ENCODE data around the gene NR1I3.

NR1I3 gene

GRCh38 chr1:161219078-161219892 lies 18.7 kb downstream of the NR1I3 start:
- no peak for DNase-seq (ENCODE audit: extremely low read depth in 1 of 2, low read depth in 1 of 2)

- DNase-seq (ENCODE audit: extremely low read depth in 1 of 2, low read depth in 1 of 2) = no peak
Observed at GRCh38 chr1:161218301-161219077, 19.5 kb downstream of the NR1I3 start.

GRCh38 chr1:161217831-161218230 lies 20.2 kb downstream of the NR1I3 start:
- DNase-seq (ENCODE audit: extremely low read depth in 1 of 2, low read depth in 1 of 2) = no peak

- no peak for DNase-seq (ENCODE audit: extremely low read depth in 1 of 2, low read depth in 1 of 2)
Observed at GRCh38 chr1:161216945-161217712, 20.9 kb downstream of the NR1I3 start.

GRCh38 chr1:161215076-161215475 lies 22.9 kb downstream of the NR1I3 start, which contains the start of gene FCER1G:
Gene FCER1G, plus strand, starts transcription at chr1:161215295. Its CDS starts 27 bp downstream, at chr1:161215322.
- DNase-seq (ENCODE audit: extremely low read depth in 1 of 2, low read depth in 1 of 2) = no peak

- no peak for DNase-seq (ENCODE audit: extremely low read depth in 1 of 2, low read depth in 1 of 2)
Observed at GRCh38 chr1:161214369-161214768, 23.6 kb downstream of the NR1I3 start.

GRCh38 chr1:161209790-161210409 lies 28.1 kb downstream of the NR1I3 start:
- peak; percentile 35 to 54 for DNase-seq (ENCODE audit: extremely low read depth in 1 of 2, low read depth in 1 of 2)

GRCh38 chr1:161207173-161207572 lies 30.8 kb downstream of the NR1I3 start:
- no peak for DNase-seq (ENCODE audit: extremely low read depth in 1 of 2, low read depth in 1 of 2)

- DNase-seq (ENCODE audit: extremely low read depth in 1 of 2, low read depth in 1 of 2) = no peak
Observed at GRCh38 chr1:161206411-161207140, 31.4 kb downstream of the NR1I3 start.

- DNase-seq (ENCODE audit: extremely low read depth in 1 of 2, low read depth in 1 of 2) = peak; percentile 90 to 95
Observed at GRCh38 chr1:161201836-161202712, 35.9 kb downstream of the NR1I3 start, which contains the start of gene NDUFS2. Gene NDUFS2, plus strand, starts transcription at chr1:161202367. Its CDS starts 19 bp downstream, at chr1:161202386.

- DNase-seq (ENCODE audit: extremely low read depth in 1 of 2, low read depth in 1 of 2) = no peak
Observed at GRCh38 chr1:161200992-161201835, 36.8 kb downstream of the NR1I3 start.

- no peak for DNase-seq (ENCODE audit: extremely low read depth in 1 of 2, low read depth in 1 of 2)
Observed at GRCh38 chr1:161200421-161200991, 37.5 kb downstream of the NR1I3 start.

- DNase-seq (ENCODE audit: extremely low read depth in 1 of 2, low read depth in 1 of 2) = no peak
Observed at GRCh38 chr1:161199506-161200139, 38.4 kb downstream of the NR1I3 start.

GRCh38 chr1:161198897-161199431 lies 39.0 kb downstream of the NR1I3 start, which contains the start of gene ADAMTS4:
Gene ADAMTS4, minus strand, starts transcription at chr1:161199054. Its CDS starts 427 bp downstream, at chr1:161198627.
- no peak for DNase-seq (ENCODE audit: extremely low read depth in 1 of 2, low read depth in 1 of 2)

- DNase-seq (ENCODE audit: extremely low read depth in 1 of 2, low read depth in 1 of 2) = no peak
Observed at GRCh38 chr1:161198194-161198896, 39.7 kb downstream of the NR1I3 start.

GRCh38 chr1:161197560-161198193 lies 40.3 kb downstream of the NR1I3 start:
- DNase-seq (ENCODE audit: extremely low read depth in 1 of 2, low read depth in 1 of 2) = no peak

Measured in activated CD8-positive, alpha-beta memory T cell treated with anti-CD3 and anti-CD28 coated beads for 1 hour (primary cell).